HUES6 (cell line): ENCODE results near the gene JPT1.
"Not testable (repeated sequence)": the region's sequence is repeated elsewhere in the genome, so short reads cannot be mapped to it uniquely, and the experiment has no call there.

Source experiments
- H3K27ac ChIP-seq: 2 replicates; pipeline ENCODE4 v1.7.0; 2013; ENCODE audit warnings: low read depth, mild to moderate bottlenecking, low read length, inconsistent platforms
- H3K27me3 ChIP-seq: 2 replicates; pipeline ENCODE4 v1.6.1; 2013; ENCODE audit warnings: low read length; ENCODE audit not compliant: control insufficient read depth, insufficient read depth
- H3K36me3 ChIP-seq: 2 replicates; pipeline ENCODE4 v1.6.1; 2013; ENCODE audit warnings: low read length; ENCODE audit not compliant: control insufficient read depth, insufficient read depth
- H3K4me1 ChIP-seq: 2 replicates; pipeline ENCODE4 v1.6.1; 2013; ENCODE audit warnings: low read length; ENCODE audit not compliant: control insufficient read depth, insufficient read depth
- H3K4me3 ChIP-seq: 2 replicates; pipeline ENCODE4 v1.5.1; 2013; ENCODE audit warnings: low read depth, low read length
- H3K9ac ChIP-seq: one replicate; pipeline ENCODE4 v1.6.1; 2013; ENCODE audit warnings: mild to moderate bottlenecking, low read length
- H3K9me3 ChIP-seq: 2 replicates; pipeline ENCODE4 v1.6.1; 2013; ENCODE audit warnings: low read depth, low read length; ENCODE audit not compliant: control insufficient read depth, insufficient read depth

JPT1 gene

GRCh38 chr17:75128694-75129505, 25.4 kb downstream of the JPT1 start:
- Histone ChIP-seq H3K27me3 (no peaks in the 10 kb centered on the region), H3K4me1 (peaks cover 5% of the 10 kb centered on the region), H3K9ac (no peak overlapping the region), H3K36me3 (peaks cover 18% of the 10 kb centered on the region), H3K4me3 (no peak overlapping the region), H3K27ac (no peak overlapping the region), H3K9me3 (no peaks in the 10 kb centered on the region)

- not testable (repeated sequence) for H3K4me1 ChIP-seq, H3K9ac ChIP-seq, H3K27me3 ChIP-seq, H3K4me3 ChIP-seq, H3K27ac ChIP-seq, H3K9me3 ChIP-seq
- peaks cover 18% of the 10 kb centered on the region for H3K36me3 ChIP-seq
These were observed 26.4 kb downstream of the JPT1 start for GRCh38 chr17:75127936-75128335.

- H3K9ac ChIP-seq = no peak overlapping the region
- H3K4me3 ChIP-seq = no peak overlapping the region
- H3K4me1 ChIP-seq = peaks cover 5% of the 10 kb centered on the region
- no peaks in the 10 kb centered on the region for H3K27me3 ChIP-seq
- H3K27ac ChIP-seq = no peak overlapping the region
- H3K36me3 ChIP-seq = peaks cover 18% of the 10 kb centered on the region
- H3K9me3 ChIP-seq = no peaks in the 10 kb centered on the region
These were observed 27.4 kb downstream of the JPT1 start for GRCh38 chr17:75126954-75127353.

GRCh38 chr17:75125984-75126383, 28.3 kb downstream of the JPT1 start:
- no peak overlapping the region for H3K9ac ChIP-seq

GRCh38 chr17:75124819-75125162, 29.5 kb downstream of the JPT1 start:
- no peaks in the 10 kb centered on the region for H3K27me3 ChIP-seq
- no peaks in the 10 kb centered on the region for H3K9me3 ChIP-seq
- no peak overlapping the region for H3K4me3 ChIP-seq
- no peaks in the 10 kb centered on the region for H3K4me1 ChIP-seq
- peaks cover 21% of the 10 kb centered on the region for H3K36me3 ChIP-seq
- H3K9ac ChIP-seq = no peak overlapping the region
- no peak overlapping the region for H3K27ac ChIP-seq

More at GRCh38 chr17:75125984-75126383, 28.3 kb downstream of the JPT1 start:
- no peaks in the 10 kb centered on the region for H3K9me3 ChIP-seq
- H3K36me3 ChIP-seq = peaks cover 21% of the 10 kb centered on the region
- H3K4me1 ChIP-seq = peaks cover 5% of the 10 kb centered on the region
- H3K27me3 ChIP-seq = no peaks in the 10 kb centered on the region
- H3K27ac ChIP-seq = no peak overlapping the region
- no peak overlapping the region for H3K4me3 ChIP-seq

- Histone ChIP-seq H3K9ac (no peak overlapping the region), H3K9me3 (no peaks in the 10 kb centered on the region)
These were observed 30.1 kb downstream of the JPT1 start for GRCh38 chr17:75124041-75124818.

GRCh38 chr17:75118307-75118706, 36.0 kb downstream of the JPT1 start:
- H3K27me3 ChIP-seq = no peaks in the 10 kb centered on the region
- peaks cover 7% of the 10 kb centered on the region; the same call in 1 of the 2 replicates for H3K4me1 ChIP-seq
- H3K4me3 ChIP-seq = no peak overlapping the region
- no peak overlapping the region for H3K27ac ChIP-seq
- no peak overlapping the region for H3K9ac ChIP-seq
- peaks cover 18% of the 10 kb centered on the region for H3K36me3 ChIP-seq
- no peaks in the 10 kb centered on the region for H3K9me3 ChIP-seq

More at GRCh38 chr17:75124041-75124818, 30.1 kb downstream of the JPT1 start:
- Histone ChIP-seq H3K27me3 (no peaks in the 10 kb centered on the region), H3K4me3 (no peak overlapping the region), H3K27ac (no peak overlapping the region; the same call in 1 of the 2 replicates), H3K4me1 (no peaks in the 10 kb centered on the region), H3K36me3 (peaks cover 15% of the 10 kb centered on the region)

- no peaks in the 10 kb centered on the region for H3K9me3 ChIP-seq
- peaks cover 18% of the 10 kb centered on the region for H3K36me3 ChIP-seq
- H3K4me3 ChIP-seq = no peak overlapping the region
- H3K9ac ChIP-seq = no peak overlapping the region
- peaks cover 7% of the 10 kb centered on the region; the same call in 1 of the 2 replicates for H3K4me1 ChIP-seq
- no peak overlapping the region for H3K27ac ChIP-seq
- H3K27me3 ChIP-seq = no peaks in the 10 kb centered on the region
These were observed 37.6 kb downstream of the JPT1 start for GRCh38 chr17:75116737-75117136.

- H3K27ac ChIP-seq = no peak overlapping the region
- peaks cover 7% of the 10 kb centered on the region; the same call in 1 of the 2 replicates for H3K4me1 ChIP-seq
- no peaks in the 10 kb centered on the region for H3K9me3 ChIP-seq
- no peak overlapping the region for H3K9ac ChIP-seq
- H3K4me3 ChIP-seq = no peak overlapping the region
- H3K27me3 ChIP-seq = no peaks in the 10 kb centered on the region
- H3K36me3 ChIP-seq = peaks cover 16% of the 10 kb centered on the region
These were observed 38.8 kb downstream of the JPT1 start for GRCh38 chr17:75115555-75115954.

GRCh38 chr17:75114552-75115314, 39.6 kb downstream of the JPT1 start:
- Histone ChIP-seq H3K27ac (no peak overlapping the region), H3K4me3 (0 out of 2 replicates have a peak overlapping the region, but pooled peaks have one; percentile 19), H3K27me3 (no peaks in the 10 kb centered on the region), H3K9ac (no peak overlapping the region), H3K36me3 (peaks cover 14% of the 10 kb centered on the region), H3K9me3 (no peaks in the 10 kb centered on the region), H3K4me1 (peaks cover 7% of the 10 kb centered on the region; the same call in 1 of the 2 replicates)
